Suprapubic skin (tissue), 4 donors: ENCODE results near the gene TMCO4. TPM values are rescaled to one million over a fixed set of nuclear protein-coding genes. Genes with fewer than 3 reads are reported as not detected.
"Not testable (repeated sequence)": the region's sequence is repeated elsewhere in the genome, so short reads cannot be mapped to it uniquely, and the experiment has no call there.

ENCODE experiments used
- DNase-seq, 2 donors: peaks; one replicate each; pipeline ENCODE4 v3.0.0-alpha.2; 2019; ENCODE audit warnings: low spot score in 2 of 2
- H3K27ac ChIP-seq: fragments of 200-600 bp; sonication (generic); one replicate; pipeline ENCODE4 v1.5.1; 2019
- H3K27me3 ChIP-seq: fragments of 200-600 bp; sonication (generic); one replicate; pipeline ENCODE4 v1.5.1; 2019
- H3K36me3 ChIP-seq: fragments of 200-600 bp; sonication (generic); one replicate; pipeline ENCODE4 v1.5.1; 2019
- H3K4me1 ChIP-seq: fragments of 200-600 bp; sonication (generic); one replicate; pipeline ENCODE4 v1.5.1; 2019
- H3K4me3 ChIP-seq: fragments of 200-600 bp; sonication (generic); one replicate; pipeline ENCODE4 v1.5.1; 2019; ENCODE audit warnings: mild to moderate bottlenecking
- H3K9me3 ChIP-seq: fragments of 200-600 bp; sonication (generic); one replicate; pipeline ENCODE4 v1.5.1; 2019
- CTCF ChIP-seq, 2 donors: fragments of 200-600 bp in 1 of 2; fragments of 450-650 bp in 1 of 2; sonication (generic) in 1 of 2; IDR thresholded peaks; one replicate each; pipeline ENCODE4 v1.5.1; 2016 to 2019; ENCODE audit warnings: antibody characterized with exemption in 2 of 2, mild to moderate bottlenecking in 1 of 2, moderate library complexity in 1 of 2
- EP300 ChIP-seq: sonication (generic); formaldehyde crosslinking; IDR thresholded peaks from one replicate; pipeline ENCODE4 v1.6.1; 2017; ENCODE audit warnings: antibody characterized with exemption
- POLR2A ChIP-seq, 2 donors: fragments of 450-650 bp; IDR thresholded peaks; one replicate each; pipeline ENCODE4 v1.6.1; 2017; ENCODE audit warnings: antibody characterized with exemption in 2 of 2, mild to moderate bottlenecking in 2 of 2, moderate library complexity in 2 of 2
- POLR2AphosphoS5 ChIP-seq, 3 donors: sonication (generic); formaldehyde crosslinking; IDR thresholded peaks; one replicate each; pipeline ENCODE4 v1.6.1; 2017; ENCODE audit warnings: antibody characterized with exemption in 3 of 3
- WGBS: methylation state at CpG from one replicate; pipeline ENCODE4 v1.1.5; 2018; 5-methylcytosine and 5-hydroxymethylcytosine counted together
- total RNA-seq, 4 donors: library from RNA; depleted of rRNA; stranded (reverse); fragments of >200 nt; gene quantifications; one replicate each; pipeline ENCODE4 v1.1.0, GENCODE V29; 2016

Gene TMCO4
- total RNA-seq, 4 donors from 2014 or later: 11.6 to 23.8 (median 15.0) TPM

- no peak for DNase-seq
- no peaks in the 10 kb centered on the region for H3K9me3 ChIP-seq
- no peak overlapping the region for H3K4me3 ChIP-seq
- H3K27ac ChIP-seq: no peak overlapping the region
- no peak for TF ChIP-seq POLR2AphosphoS5 (IDR thresholded peaks at IDR 0.05)
- no peak for TF ChIP-seq EP300
- TF ChIP-seq POLR2A (IDR thresholded peaks at IDR 0.05): no peak
- no peak for TF ChIP-seq CTCF (IDR thresholded peaks at IDR 0.05)
- no peaks in the 10 kb centered on the region for H3K36me3 ChIP-seq
- H3K27me3 ChIP-seq: no peaks in the 10 kb centered on the region
- 71% methylated on average over 5 of the region's 5 CpGs for WGBS
- H3K4me1 ChIP-seq: no peaks in the 10 kb centered on the region
Measured at GRCh38 chr1:19817160-19817559, 17.4 kb upstream of the TMCO4 start.

DNA sequence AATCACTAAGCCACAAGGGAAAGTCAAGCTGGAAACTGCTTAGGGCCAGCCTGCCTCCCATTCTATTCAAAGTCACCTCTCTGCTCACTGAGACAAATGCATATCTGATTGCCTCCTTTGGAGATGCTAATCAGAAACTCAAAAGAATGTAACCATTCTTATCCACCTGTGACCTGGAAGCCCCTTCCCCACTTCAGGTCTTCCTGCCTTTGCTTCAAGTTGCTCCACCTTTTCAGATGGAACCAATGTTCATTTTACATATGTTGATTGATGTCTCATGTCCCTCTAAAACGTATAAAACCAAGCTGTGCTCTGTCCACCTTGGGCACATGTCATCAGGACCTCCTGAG, 17.0 kb upstream of the TMCO4 start:
- H3K36me3 ChIP-seq, H3K4me1 ChIP-seq, H3K4me3 ChIP-seq, H3K9me3 ChIP-seq, DNase-seq, H3K27ac ChIP-seq, H3K27me3 ChIP-seq: not testable (repeated sequence)
- WGBS: 58% methylated on average over 1 of the region's 1 CpG

DNA sequence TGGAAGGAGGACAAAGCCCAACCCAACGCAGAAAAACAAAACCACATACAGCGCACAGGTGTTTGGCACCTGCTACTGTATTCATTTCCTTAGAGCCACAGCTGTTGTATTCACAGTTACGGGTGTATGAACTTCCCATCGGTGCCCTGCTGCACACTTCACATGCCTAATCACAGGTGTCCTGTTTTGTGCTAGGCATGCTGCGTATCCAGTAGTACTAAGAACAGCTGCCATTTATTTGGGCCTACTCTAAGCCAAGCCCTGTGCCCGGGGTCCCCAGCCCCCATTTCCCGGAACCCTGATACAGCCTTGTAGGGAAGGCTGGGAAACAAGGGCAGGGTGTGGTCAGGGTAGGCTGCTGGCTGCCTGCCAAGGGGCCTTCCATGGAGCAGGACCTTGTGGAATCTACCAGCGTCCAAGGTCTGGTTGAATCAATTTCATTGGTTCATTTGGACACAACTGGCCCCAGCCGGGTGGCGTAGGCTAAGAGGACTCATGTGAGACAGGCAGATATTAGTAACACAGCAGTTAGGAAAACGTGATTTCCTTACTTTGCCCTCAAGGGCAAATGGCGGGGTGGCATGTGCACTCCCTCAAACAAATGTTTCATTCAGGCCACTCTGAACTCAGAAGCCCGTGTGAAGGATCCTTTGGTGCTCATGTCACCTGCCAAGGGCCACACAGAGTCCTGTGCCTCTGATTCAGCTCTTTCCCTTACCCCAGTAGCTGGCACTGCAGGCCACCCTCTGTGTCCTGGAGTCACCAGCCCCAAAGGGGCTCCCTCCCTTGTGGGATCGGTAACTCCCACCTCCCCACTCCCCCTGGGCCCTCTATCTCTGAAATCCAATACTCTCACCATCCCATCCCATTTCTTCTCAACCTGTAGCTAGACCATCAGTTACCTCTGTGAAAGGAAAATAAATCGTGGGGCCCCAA, 16.4 kb upstream of the TMCO4 start:
- Histone ChIP-seq H3K4me3 (no peak overlapping the region), H3K4me1 (no peaks in the 10 kb centered on the region), H3K9me3 (no peaks in the 10 kb centered on the region), H3K27ac (no peak overlapping the region), H3K36me3 (no peaks in the 10 kb centered on the region), H3K27me3 (no peaks in the 10 kb centered on the region)
- peak in 1 of 2 donors; percentile 78 for DNase-seq
- 74% methylated on average over 15 of the region's 15 CpGs for WGBS
- no peak for TF ChIP-seq CTCF (IDR thresholded peaks at IDR 0.05)

- WGBS: 61% methylated on average over 13 of the region's 22 CpGs
- DNase-seq: peak in 1 of 2 donors; percentile 76
- no peaks in the 10 kb centered on the region for H3K36me3 ChIP-seq
- H3K9me3 ChIP-seq: no peaks in the 10 kb centered on the region
- no peak within 1 kb of the TSS for H3K27ac ChIP-seq
- no peak within 1 kb of the TSS for H3K4me3 ChIP-seq
- no peaks in the 10 kb centered on the region for H3K4me1 ChIP-seq
- no peak for TF ChIP-seq CTCF (IDR thresholded peaks at IDR 0.05)
- TF ChIP-seq POLR2AphosphoS5 (IDR thresholded peaks at IDR 0.05): no peak
- TF ChIP-seq EP300: no peak
- no peak for TF ChIP-seq POLR2A (IDR thresholded peaks at IDR 0.05)
- H3K27me3 ChIP-seq: no peaks in the 10 kb centered on the region
Measured at GRCh38 chr1:19814681-19815503, 15.2 kb upstream of the TMCO4 start, which contains the start of gene RNF186. Gene RNF186 (minus strand): TSS chr1:19815283. CDS start chr1:19815101, 182 bp downstream.

- H3K9me3 ChIP-seq: no peaks in the 10 kb centered on the region
- H3K4me3 ChIP-seq: no peak overlapping the region
- no peak for TF ChIP-seq EP300
- no peak for TF ChIP-seq POLR2AphosphoS5 (IDR thresholded peaks at IDR 0.05)
- no peak for TF ChIP-seq POLR2A (IDR thresholded peaks at IDR 0.05)
- no peak for TF ChIP-seq CTCF (IDR thresholded peaks at IDR 0.05)
- no peak overlapping the region for H3K27ac ChIP-seq
- WGBS: 87% methylated on average over 12 of the region's 15 CpGs
- no peaks in the 10 kb centered on the region for H3K36me3 ChIP-seq
- DNase-seq: peak in 1 of 2 donors; percentile 76
- no peaks in the 10 kb centered on the region for H3K27me3 ChIP-seq
- H3K4me1 ChIP-seq: no peaks in the 10 kb centered on the region
Measured at GRCh38 chr1:19814244-19814661, 14.5 kb upstream of the TMCO4 start.
